Activated T-cell treated with anti-CD3 and anti-CD28 coated beads for 48 hours (primary cell): ENCODE results near the gene RGL1.

ENCODE experiments used
- DNase-seq: peaks from one replicate; pipeline ENCODE4 v3.0.0-alpha.2; 2020; ENCODE audit warnings: low read depth

The RGL1 gene

DNA sequence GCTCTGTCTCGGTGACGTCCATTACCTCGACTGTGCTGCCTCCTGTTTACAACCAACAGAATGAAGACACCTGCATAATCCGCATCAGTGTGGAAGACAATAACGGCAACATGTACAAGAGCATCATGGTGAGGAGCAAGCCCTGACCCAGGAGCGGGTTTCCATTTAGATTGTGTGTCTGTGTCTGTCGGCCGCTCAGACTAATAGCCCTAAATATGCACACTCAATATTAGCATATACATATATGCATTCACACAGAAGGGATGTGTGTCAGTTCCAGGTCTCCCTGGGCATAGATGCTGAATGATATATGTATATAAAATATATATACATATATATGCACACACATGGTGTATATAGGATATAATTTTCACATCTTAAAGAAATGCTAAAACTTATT lies 111.7 kb downstream of the RGL1 start:
- DNase-seq: no peak

- DNase-seq: no peak
Observed at GRCh38 chr1:183918589-183918988, 113.7 kb downstream of the RGL1 start.

GRCh38 chr1:183920651-183921050 lies 115.7 kb downstream of the RGL1 start:
- no peak for DNase-seq

DNA sequence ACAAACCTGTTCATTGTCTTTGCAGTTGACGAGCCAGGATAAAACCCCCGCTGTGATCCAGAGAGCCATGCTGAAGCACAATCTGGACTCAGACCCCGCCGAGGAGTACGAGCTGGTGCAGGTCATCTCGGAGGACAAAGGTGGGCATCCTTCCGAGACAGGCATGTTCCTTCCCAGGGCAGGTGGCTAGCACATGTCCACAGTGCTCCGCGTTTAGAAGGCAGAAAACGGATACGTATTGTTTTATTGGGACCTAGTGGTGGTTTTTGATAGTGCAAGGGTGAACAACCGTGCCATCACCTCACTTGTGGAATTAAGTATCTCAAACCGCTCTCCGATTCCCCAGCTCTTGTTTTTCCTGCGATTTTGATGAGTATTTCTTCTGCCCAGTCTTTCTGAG lies 117.3 kb downstream of the RGL1 start:
- DNase-seq: no peak

DNA sequence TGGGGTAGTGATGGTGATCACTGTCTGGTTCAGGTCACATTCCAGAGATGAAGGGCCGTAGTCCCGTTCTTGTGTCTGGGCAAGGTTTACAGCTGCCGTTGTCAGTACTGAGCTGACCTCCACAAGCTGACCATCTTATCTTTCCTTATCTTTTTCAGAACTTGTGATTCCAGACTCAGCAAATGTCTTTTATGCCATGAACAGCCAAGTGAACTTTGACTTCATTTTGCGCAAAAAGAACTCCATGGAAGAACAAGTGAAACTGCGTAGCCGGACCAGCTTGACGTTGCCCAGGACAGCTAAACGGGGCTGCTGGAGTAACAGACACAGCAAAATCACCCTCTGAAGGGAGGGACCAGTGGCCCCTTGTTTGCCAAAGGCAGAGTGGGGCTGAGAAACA lies 121.0 kb downstream of the RGL1 start:
- no peak for DNase-seq

GRCh38 chr1:183926983-183927382 lies 122.1 kb downstream of the RGL1 start:
- no peak for DNase-seq

GRCh38 chr1:183931646-183932271 lies 126.8 kb downstream of the RGL1 start:
- DNase-seq: no peak

GRCh38 chr1:183932412-183932811 lies 127.5 kb downstream of the RGL1 start:
- DNase-seq: no peak

- no peak for DNase-seq
Observed at GRCh38 chr1:183933528-183934179, 128.7 kb downstream of the RGL1 start.

DNA sequence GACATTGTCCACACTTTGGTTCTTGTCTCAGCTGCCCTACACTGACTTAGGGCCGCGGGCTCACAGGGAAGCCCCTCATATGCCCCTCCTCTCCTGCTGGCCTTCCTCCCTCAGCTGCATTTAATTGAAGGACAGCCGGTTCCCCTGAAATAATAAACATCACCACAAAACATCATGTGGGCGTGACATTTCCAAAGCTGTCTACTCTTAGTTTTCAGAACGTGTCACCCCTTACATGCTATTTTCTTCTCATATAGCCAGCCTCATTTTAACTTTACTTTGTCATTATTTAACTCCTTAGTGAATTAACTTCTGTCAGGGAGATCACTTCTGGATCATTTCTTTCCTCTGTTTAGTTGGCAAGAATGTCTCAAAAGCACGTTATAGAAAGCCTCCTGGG lies 129.4 kb downstream of the RGL1 start:
- no peak for DNase-seq

DNA sequence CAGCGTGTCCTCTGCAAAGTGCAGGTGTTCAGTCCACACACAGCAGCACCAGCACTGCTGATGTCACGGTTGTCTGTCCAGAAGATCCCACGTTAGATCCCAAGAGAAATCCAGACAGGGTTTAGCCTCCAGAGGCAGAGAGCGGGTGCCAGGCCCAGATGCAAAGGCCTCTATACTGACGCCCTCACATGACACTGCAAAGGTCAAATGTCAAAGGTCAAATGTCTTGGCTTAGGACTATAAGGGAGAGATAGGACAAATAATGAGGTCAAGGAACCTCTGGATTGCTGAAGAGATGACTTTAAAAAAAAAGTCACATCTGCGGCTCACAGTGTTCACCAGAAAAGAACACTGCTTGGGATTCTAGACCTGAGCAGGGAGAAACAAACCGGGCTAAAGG lies 131.1 kb downstream of the RGL1 start:
- DNase-seq: no peak

DNA sequence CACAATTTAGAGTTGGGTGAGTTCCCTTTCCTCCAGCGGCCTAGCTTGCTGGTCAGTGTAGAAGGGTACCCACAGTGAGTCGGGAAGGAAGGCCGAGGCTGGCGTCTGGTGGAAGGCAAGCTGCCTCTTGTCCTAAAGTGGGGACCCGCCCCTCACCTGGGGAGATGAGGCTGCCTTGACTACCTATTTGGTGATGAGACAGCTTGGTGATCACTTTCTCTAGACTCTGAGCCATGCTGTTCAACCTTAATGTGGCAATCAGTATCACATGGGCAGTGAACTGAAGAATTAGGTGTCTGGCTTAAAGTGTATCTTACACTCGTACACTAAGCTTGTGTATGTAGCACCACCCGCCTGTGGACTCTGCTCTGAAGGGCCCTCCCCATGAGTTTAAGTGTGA lies 131.9 kb downstream of the RGL1 start:
- DNase-seq: no peak

DNA sequence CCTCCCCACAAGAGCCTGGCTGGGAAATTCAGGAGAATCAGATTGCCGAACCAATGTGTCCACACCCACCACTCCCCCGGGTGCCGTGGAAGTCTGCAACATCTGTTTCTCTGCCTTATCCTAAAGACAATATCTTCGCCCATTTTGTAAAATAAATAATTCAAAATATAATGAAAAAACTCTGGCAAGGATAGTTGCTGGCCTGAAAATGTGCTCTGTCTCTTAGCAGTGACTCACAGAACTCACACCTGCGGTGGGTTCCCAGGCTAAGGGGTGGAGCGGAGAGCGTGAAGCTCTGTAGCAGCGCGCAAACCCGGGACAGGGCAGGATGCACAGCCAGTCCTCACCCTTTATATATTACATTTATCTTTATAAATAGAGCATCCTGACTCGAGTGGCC lies 132.7 kb downstream of the RGL1 start:
- DNase-seq: no peak

- DNase-seq: no peak
Observed at GRCh38 chr1:183941001-183941400, 136.1 kb downstream of the RGL1 start.

GRCh38 chr1:183942933-183943693 lies 138.2 kb downstream of the RGL1 start:
- DNase-seq: no peak

GRCh38 chr1:183945428-183946319 lies 140.8 kb downstream of the RGL1 start:
- DNase-seq: no peak

GRCh38 chr1:183946320-183946613 lies 141.3 kb downstream of the RGL1 start:
- DNase-seq: no peak

DNA sequence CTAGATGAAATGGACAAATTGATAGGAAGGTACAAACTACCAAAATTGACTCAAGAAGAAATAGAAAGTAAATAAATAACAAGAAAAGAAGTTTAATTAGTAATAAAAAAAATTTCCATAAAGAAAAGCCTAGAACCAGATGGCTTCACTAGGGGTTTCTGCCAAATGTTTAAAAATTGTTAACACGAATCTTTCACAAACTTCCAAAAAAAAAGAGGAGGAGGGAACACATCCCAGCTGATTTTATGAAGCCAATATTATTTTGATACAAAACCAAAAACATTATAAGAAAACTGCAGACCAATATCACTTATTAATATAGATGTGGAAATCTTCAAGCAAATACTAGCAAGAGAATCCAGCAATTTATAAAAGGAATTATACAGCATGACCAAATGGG lies 143.1 kb downstream of the RGL1 start:
- DNase-seq: no peak

DNA sequence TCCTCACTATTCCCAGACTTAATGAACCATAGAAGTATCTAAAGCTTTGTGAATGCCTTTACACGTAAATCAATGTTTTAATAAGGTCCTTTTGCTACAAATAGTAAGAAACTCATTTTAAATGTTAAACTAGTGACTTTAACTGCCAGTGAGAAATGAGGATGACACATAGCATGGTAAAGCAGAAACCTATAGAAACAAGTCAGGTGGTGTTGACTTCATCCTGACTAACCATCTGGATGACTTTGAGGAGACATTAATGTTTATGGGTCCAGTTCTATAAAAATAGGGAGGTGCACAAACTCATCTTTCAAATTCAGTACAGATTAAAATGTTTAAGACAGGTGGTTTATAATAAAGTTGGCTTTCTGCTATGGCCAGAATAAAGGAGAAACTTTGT lies 147.2 kb downstream of the RGL1 start:
- no peak for DNase-seq

DNA sequence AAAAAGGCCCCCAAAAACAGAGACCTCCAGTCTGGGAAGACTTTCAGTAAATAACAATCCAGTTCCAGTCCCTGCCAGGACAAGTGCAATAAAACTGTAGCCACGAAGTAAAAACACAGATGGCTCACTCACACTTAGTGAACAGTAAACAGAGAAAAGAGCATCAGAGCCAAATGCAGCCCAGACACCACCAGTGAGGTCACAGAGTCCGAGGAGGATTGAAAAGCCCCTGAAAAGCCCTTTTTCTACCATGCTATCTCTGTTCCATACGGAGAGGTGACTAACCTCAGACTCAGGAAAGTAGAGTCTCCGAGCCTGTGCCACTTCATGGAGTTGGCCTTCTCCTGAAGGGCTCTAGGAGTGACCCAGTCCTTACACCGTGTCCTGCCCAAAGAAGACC lies 148.1 kb downstream of the RGL1 start:
- DNase-seq: no peak

DNA sequence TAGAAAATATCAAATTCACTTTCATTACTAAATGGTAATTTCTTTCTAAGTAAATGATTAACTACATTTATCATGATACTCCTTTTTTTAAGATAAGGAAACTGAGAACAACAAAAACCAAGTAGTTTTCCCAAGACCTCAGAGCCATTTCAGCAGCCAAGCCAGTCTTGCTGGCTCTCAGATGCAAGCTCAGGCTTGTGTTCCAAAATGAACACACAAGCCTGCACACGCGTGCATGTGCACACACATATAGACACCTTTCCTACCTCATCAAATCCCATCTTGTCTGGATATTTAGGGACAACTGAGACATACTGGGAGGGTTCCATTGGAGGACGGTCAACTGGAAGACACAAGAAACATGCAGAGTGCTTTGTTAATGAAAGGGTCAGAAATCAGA lies 149.6 kb downstream of the RGL1 start:
- no peak for DNase-seq

GRCh38 chr1:183956559-183957188 lies 151.8 kb downstream of the RGL1 start:
- peak; percentile 15 for DNase-seq
